GM19467 (cell line): ENCODE data around the gene RASA1.

ENCODE experiments used
- ATAC-seq: cut with Tn5 transposase; IDR thresholded peaks from one replicate; pipeline ENCODE4 v1.9.1; 2021; ENCODE audit warnings: mild to moderate bottlenecking, moderate library complexity; ENCODE audit not compliant: unreplicated experiment

Gene RASA1

GRCh38 chr5:87400305-87400899 is 132.7 kb downstream of the RASA1 start:
- peak; percentile 74 for ATAC-seq

GRCh38 chr5:87401626-87402025 is 133.9 kb downstream of the RASA1 start:
- no peak for ATAC-seq

- ATAC-seq: no peak
Observed at GRCh38 chr5:87403409-87403808, 135.7 kb downstream of the RASA1 start.

- ATAC-seq: no peak
Observed at GRCh38 chr5:87403899-87404298, 136.2 kb downstream of the RASA1 start.

GRCh38 chr5:87404359-87404758 is 136.7 kb downstream of the RASA1 start:
- ATAC-seq: no peak

GRCh38 chr5:87405472-87406155 is 137.9 kb downstream of the RASA1 start:
- ATAC-seq: no peak

- ATAC-seq: no peak
Observed at GRCh38 chr5:87408204-87408603, 140.5 kb downstream of the RASA1 start.

- ATAC-seq: no peak
Observed at GRCh38 chr5:87410931-87411330, 143.2 kb downstream of the RASA1 start.

- no peak for ATAC-seq
Observed at GRCh38 chr5:87411586-87411972, 143.9 kb downstream of the RASA1 start.

- peak; percentile 12 for ATAC-seq
Observed at GRCh38 chr5:87411973-87412629, 144.4 kb downstream of the RASA1 start.

GRCh38 chr5:87412630-87413342 is 145.1 kb downstream of the RASA1 start, which contains the start of gene CCNH:
Gene CCNH (minus strand): TSS chr5:87412930. CDS start chr5:87412794, 136 bp downstream.
- peak; percentile 100 for ATAC-seq

- no peak for ATAC-seq
Observed at GRCh38 chr5:87413343-87413645, 145.6 kb downstream of the RASA1 start.

- no peak for ATAC-seq
Observed at GRCh38 chr5:87418506-87418905, 150.8 kb downstream of the RASA1 start.

- ATAC-seq: no peak
Observed at GRCh38 chr5:87421307-87421706, 153.6 kb downstream of the RASA1 start.

GRCh38 chr5:87423755-87424154 is 156.1 kb downstream of the RASA1 start:
- ATAC-seq: no peak

GRCh38 chr5:87430863-87431457 is 163.3 kb downstream of the RASA1 start:
- no peak for ATAC-seq

- ATAC-seq: no peak
Observed at GRCh38 chr5:87432460-87432859, 164.8 kb downstream of the RASA1 start.

GRCh38 chr5:87433945-87434344 is 166.3 kb downstream of the RASA1 start:
- no peak for ATAC-seq

GRCh38 chr5:87434461-87434860 is 166.8 kb downstream of the RASA1 start:
- no peak for ATAC-seq

- ATAC-seq: no peak
Observed at GRCh38 chr5:87435144-87435694, 167.5 kb downstream of the RASA1 start.

GRCh38 chr5:87437724-87438123 is 170.0 kb downstream of the RASA1 start:
- ATAC-seq: no peak
